Natural killer cell (primary cell): Measurements from ENCODE around the gene YWHAG. TPM values are rescaled to one million over a fixed set of nuclear protein-coding genes. Genes with fewer than 3 reads are reported as not detected.

Source experiments
- ATAC-seq, 3 donors: fragments of 150-1000 bp in 2 of 3; fragments of 200-7000 bp in 1 of 3; cut with Tn5 transposase; 1 replicate in 1 of 3; 2 replicates in 2 of 3; pipeline ENCODE4 v1.10.0; 2021; ENCODE audit warnings: mild to moderate bottlenecking in 2 of 3, moderate library complexity in 2 of 3
- DNase-seq, 2 donors: peaks; one replicate each; pipeline versions ENCODE4 v3.0.0 to v3.0.0-alpha.2; 2013 to 2021; ENCODE audit warnings: mixed read lengths in 1 of 2
- H3K27ac ChIP-seq: one replicate; pipeline ENCODE4 v1.5.1; 2013; ENCODE audit warnings: mild to moderate bottlenecking, low read length
- H3K27me3 ChIP-seq: one replicate; pipeline ENCODE4 v1.6.1; 2013; ENCODE audit warnings: low read length; ENCODE audit not compliant: control insufficient read depth, insufficient read depth
- H3K36me3 ChIP-seq: one replicate; pipeline ENCODE4 v1.6.1; 2013; ENCODE audit warnings: low read length; ENCODE audit not compliant: control insufficient read depth, insufficient read depth
- H3K4me1 ChIP-seq: one replicate; pipeline ENCODE4 v1.6.1; 2013; ENCODE audit warnings: low read length; ENCODE audit not compliant: control insufficient read depth, insufficient read depth
- H3K4me3 ChIP-seq: one replicate; pipeline ENCODE4 v1.5.1; 2013; ENCODE audit warnings: low read length
- H3K9me3 ChIP-seq: one replicate; pipeline ENCODE4 v1.6.1; 2013; ENCODE audit warnings: low read length; ENCODE audit not compliant: control insufficient read depth, insufficient read depth
- H3K27ac Mint-ChIP-seq, 2 donors: one replicate each; pipeline ENCODE4 v1.8.0; 2022; ENCODE audit warnings: mild to moderate bottlenecking in 2 of 2, mixed read lengths in 2 of 2, moderate library complexity in 1 of 2
- H3K27me3 Mint-ChIP-seq, 2 donors: one replicate each; pipeline ENCODE4 v1.8.0; 2022; ENCODE audit warnings: low read depth in 2 of 2, mixed read lengths in 2 of 2
- H3K36me3 Mint-ChIP-seq: one replicate; pipeline ENCODE4 v1.8.0; 2022; ENCODE audit warnings: mixed read lengths
- H3K4me1 Mint-ChIP-seq, 2 donors: one replicate each; pipeline ENCODE4 v1.8.0; 2022; ENCODE audit warnings: mixed read lengths in 2 of 2
- H3K4me3 Mint-ChIP-seq: one replicate; pipeline ENCODE4 v1.8.0; 2022; ENCODE audit warnings: mild to moderate bottlenecking, moderate library complexity, mixed read lengths
- H3K9me3 Mint-ChIP-seq, 2 donors: one replicate each; pipeline ENCODE4 v1.8.0; 2022; ENCODE audit warnings: mixed read lengths in 2 of 2
- CTCF ChIP-seq: fragments of 200-600 bp; IDR thresholded peaks from one replicate; pipeline ENCODE4 v1.8.0; 2022; ENCODE audit warnings: antibody characterized with exemption
- WGBS: methylation state at CpG from one replicate; pipeline ENCODE4 v1.1.7; 2013; ENCODE audit warnings: missing lambda C conversion rate; ENCODE audit not compliant: insufficient coverage; 5-methylcytosine and 5-hydroxymethylcytosine counted together
- intact Hi-C: fragments of 100-400 bp; cut with micrococcal nuclease; formaldehyde crosslinking; loops from one replicate; pipeline ENCODE4 v1.14.2; 2022
- total RNA-seq, 4 donors: library from RNA; stranded (reverse); fragments of 120-200 nt in 1 of 4; gene quantifications; one replicate each; pipeline versions ENCODE4 v1.2.3 to v1.2.4, GENCODE V29; 2013 to 2022

YWHAG gene
- total RNA-seq, 3 donors from 2014 or later (not counting 1 experiment from before 2014, with no cell fraction given): 21.4 to 28.9 (median 27.4) TPM

DNA sequence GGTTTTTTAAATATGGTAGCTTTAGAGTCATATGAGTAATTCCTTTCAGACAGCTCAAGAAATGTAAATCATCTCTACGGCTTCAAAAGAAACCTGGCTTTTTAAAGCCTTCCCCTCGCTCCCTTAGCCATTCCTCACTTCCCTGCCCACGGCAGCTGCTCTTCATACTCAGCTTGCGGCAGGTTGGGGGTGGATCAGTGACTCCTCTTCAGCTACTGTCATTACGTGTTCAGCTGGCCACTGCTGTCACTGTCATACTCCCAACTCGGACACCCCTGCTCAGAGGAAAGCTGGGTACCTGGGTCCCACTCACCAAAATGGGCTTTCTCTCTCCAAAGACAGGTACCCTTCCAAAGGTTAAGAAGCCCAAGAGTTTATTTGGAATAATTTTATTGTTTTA lies 6.6 kb downstream of the YWHAG start:
- H3K4me1 ChIP-seq: peaks cover 2% of the 10 kb centered on the region
- H3K4me1 Mint-ChIP-seq: peaks cover 37 to 44% of the 10 kb centered on the region in 2 donors
- peaks cover 5% of the 10 kb centered on the region for H3K36me3 ChIP-seq
- no peaks in the 10 kb centered on the region for H3K27me3 ChIP-seq
- no peak overlapping the region for H3K4me3 ChIP-seq
- WGBS: 92% methylated on average over 6 of the region's 6 CpGs
- no peak for ATAC-seq
- H3K4me3 Mint-ChIP-seq: no peak overlapping the region
- H3K27ac ChIP-seq: no peak overlapping the region
- DNase-seq: no peak
- no peaks in the 10 kb centered on the region for H3K9me3 Mint-ChIP-seq
- no peaks in the 10 kb centered on the region for H3K9me3 ChIP-seq
- TF ChIP-seq CTCF: no peak
- no peaks in the 10 kb centered on the region for H3K27me3 Mint-ChIP-seq
- intact Hi-C loops: no loop called here
- H3K27ac Mint-ChIP-seq: no peak overlapping the region
- H3K36me3 Mint-ChIP-seq: no peaks in the 10 kb centered on the region

DNA sequence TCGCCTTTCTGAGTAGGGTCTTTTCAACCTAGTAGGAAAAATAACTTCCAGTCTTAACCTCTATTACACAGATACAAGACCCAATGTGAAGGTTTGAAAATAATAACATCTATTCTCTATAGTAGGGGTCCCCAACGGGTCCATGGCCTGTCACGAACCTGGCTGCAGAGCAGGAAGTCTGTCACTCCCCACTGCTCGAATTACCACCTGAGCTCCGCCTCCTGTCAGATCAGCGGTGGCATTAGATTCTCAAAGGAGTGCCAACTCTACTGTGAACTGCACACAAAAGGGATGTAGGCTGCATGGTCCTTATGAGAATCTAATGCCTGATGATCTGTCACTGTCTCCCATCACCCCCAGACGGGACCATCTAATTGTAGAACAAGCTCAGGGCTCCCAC lies 7.4 kb downstream of the YWHAG start:
- Mint-ChIP-seq H3K9me3 (no peaks in the 10 kb centered on the region), H3K4me1 (peaks cover 39 to 47% of the 10 kb centered on the region in 2 donors), H3K36me3 (peaks cover 5% of the 10 kb centered on the region), H3K27me3 (no peaks in the 10 kb centered on the region), H3K4me3 (no peak overlapping the region), H3K27ac (no peak overlapping the region)
- intact Hi-C loops: no loop called here
- H3K9me3 ChIP-seq: no peaks in the 10 kb centered on the region
- no peak for DNase-seq
- TF ChIP-seq CTCF: no peak
- WGBS: 91% methylated on average over 6 of the region's 7 CpGs
- no peak overlapping the region for H3K27ac ChIP-seq
- peaks cover 13% of the 10 kb centered on the region for H3K36me3 ChIP-seq
- peaks cover 7% of the 10 kb centered on the region for H3K4me1 ChIP-seq
- ATAC-seq: no peak
- no peaks in the 10 kb centered on the region for H3K27me3 ChIP-seq
- no peak overlapping the region for H3K4me3 ChIP-seq

- WGBS: 91% methylated on average over 5 of the region's 8 CpGs
- DNase-seq (no peak), ATAC-seq (no peak)
- peaks cover 38 to 42% of the 10 kb centered on the region in 2 donors for H3K4me1 Mint-ChIP-seq
- Histone ChIP-seq H3K4me1 (peaks cover 9% of the 10 kb centered on the region), H3K4me3 (no peak overlapping the region), H3K9me3 (no peaks in the 10 kb centered on the region), H3K27ac (no peak overlapping the region), H3K36me3 (peaks cover 24% of the 10 kb centered on the region), H3K27me3 (no peaks in the 10 kb centered on the region)
- no peak for TF ChIP-seq CTCF
- no peak overlapping the region for H3K4me3 Mint-ChIP-seq
- H3K9me3 Mint-ChIP-seq: no peaks in the 10 kb centered on the region
- no peaks in the 10 kb centered on the region for H3K27me3 Mint-ChIP-seq
- H3K27ac Mint-ChIP-seq: peak overlapping the region in 1 of 2 donors; percentile 16
- intact Hi-C loops: no loop called here
- peaks cover 12% of the 10 kb centered on the region for H3K36me3 Mint-ChIP-seq
These were observed 9.4 kb downstream of the YWHAG start for GRCh38 chr7:76349313-76349885.

DNA sequence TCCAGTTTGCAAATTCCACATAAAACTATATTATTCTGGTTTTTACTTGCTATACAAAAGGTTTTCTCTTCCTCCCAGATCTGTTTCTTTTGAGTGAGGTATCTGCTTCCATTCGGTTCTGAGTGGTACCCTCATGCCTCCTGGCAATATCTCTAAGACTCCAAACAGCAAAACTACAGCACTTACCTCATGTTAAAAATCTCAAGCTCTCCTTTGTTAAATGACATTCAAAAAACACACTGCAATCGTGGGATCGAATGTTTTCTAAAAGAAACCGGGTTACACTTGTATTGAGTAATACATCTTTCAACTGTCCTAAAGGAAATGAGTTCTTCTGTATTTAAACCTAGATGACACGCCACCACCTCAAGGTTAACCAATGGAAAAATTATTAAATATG lies 11.1 kb downstream of the YWHAG start:
- Histone ChIP-seq H3K9me3 (no peaks in the 10 kb centered on the region), H3K4me1 (peaks cover 9% of the 10 kb centered on the region), H3K27me3 (no peaks in the 10 kb centered on the region), H3K4me3 (no peak overlapping the region), H3K36me3 (peaks cover 36% of the 10 kb centered on the region), H3K27ac (no peak overlapping the region)
- peaks cover 43 to 46% of the 10 kb centered on the region in 2 donors for H3K4me1 Mint-ChIP-seq
- H3K27me3 Mint-ChIP-seq: no peaks in the 10 kb centered on the region
- DNase-seq (no peak), ATAC-seq (no peak)
- peaks cover 12% of the 10 kb centered on the region for H3K36me3 Mint-ChIP-seq
- intact Hi-C loops: no loop called here
- 74% methylated on average over 4 of the region's 5 CpGs for WGBS
- H3K4me3 Mint-ChIP-seq: no peak overlapping the region
- H3K9me3 Mint-ChIP-seq: no peaks in the 10 kb centered on the region
- TF ChIP-seq CTCF: no peak
- H3K27ac Mint-ChIP-seq: no peak overlapping the region
